ENCODE measurements around the gene C4orf54.
A peak's percentile ranks its signal among the peaks of the same experiment; 100 is the strongest.

Gene C4orf54

DNA sequence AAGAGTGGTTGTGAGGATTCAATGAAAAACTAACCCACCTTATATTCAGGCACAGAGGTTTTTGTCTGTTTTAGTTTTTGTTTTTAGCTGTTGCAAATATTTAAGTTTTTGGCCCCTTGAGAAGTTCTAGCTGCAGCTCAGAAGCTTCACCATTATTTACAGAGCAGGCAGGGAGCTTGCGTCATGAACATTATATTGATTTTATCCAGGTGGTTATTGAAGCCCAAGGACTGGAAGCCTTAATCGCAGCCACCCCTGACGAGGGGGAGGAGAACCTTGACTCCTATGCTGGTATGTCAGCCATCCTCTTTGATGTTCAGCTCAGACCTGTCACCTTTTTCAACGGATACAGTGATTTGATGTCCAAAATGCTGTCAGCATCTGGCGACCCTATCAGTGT is 44.9 kb downstream of the C4orf54 start:
- no peak overlapping the region for H3K4me3 ChIP-seq (ENCODE audit: low read depth, low read length)
- TF ChIP-seq, protein P1, sequence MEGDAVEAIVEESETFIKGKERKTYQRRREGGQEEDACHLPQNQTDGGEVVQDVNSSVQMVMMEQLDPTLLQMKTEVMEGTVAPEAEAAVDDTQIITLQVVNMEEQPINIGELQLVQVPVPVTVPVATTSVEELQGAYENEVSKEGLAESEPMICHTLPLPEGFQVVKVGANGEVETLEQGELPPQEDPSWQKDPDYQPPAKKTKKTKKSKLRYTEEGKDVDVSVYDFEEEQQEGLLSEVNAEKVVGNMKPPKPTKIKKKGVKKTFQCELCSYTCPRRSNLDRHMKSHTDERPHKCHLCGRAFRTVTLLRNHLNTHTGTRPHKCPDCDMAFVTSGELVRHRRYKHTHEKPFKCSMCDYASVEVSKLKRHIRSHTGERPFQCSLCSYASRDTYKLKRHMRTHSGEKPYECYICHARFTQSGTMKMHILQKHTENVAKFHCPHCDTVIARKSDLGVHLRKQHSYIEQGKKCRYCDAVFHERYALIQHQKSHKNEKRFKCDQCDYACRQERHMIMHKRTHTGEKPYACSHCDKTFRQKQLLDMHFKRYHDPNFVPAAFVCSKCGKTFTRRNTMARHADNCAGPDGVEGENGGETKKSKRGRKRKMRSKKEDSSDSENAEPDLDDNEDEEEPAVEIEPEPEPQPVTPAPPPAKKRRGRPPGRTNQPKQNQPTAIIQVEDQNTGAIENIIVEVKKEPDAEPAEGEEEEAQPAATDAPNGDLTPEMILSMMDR (IDR thresholded peaks at IDR 0.05; ENCODE audit: low read depth, low read length, missing control alignments) = no peak
- in situ Hi-C loops (cut with HindIII; ENCODE audit: low sequenced_read_pairs) = no loop called here
- no peak for DNase-seq (ENCODE audit: low read depth)

DNA sequence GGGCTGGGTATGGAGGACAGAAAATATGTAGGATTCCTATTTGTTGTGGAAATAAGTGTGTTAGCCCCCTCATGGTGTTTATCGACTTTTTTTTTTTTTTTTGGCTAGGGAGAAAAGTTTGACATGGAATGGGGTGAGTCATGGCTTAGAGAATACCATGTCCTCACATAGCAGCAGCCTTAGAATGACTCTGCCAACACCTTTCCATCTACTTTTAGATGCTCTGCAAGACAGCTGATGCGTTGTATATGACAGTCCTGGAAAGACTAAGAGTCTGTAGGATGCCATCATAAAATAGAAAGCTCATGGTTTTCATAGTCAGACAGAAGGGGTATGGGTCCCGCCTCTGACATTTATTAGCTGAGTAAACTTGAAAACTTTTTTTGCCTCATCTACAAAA is 45.3 kb downstream of the C4orf54 start:
- TF ChIP-seq, protein P1 (IDR thresholded peaks at IDR 0.05; ENCODE audit: low read depth, low read length, missing control alignments) = no peak
- DNase-seq (ENCODE audit: low read depth) = no peak
- no peak overlapping the region for H3K4me3 ChIP-seq (ENCODE audit: low read depth, low read length)
- in situ Hi-C loops (cut with HindIII; ENCODE audit: low sequenced_read_pairs) = no loop called here

DNA sequence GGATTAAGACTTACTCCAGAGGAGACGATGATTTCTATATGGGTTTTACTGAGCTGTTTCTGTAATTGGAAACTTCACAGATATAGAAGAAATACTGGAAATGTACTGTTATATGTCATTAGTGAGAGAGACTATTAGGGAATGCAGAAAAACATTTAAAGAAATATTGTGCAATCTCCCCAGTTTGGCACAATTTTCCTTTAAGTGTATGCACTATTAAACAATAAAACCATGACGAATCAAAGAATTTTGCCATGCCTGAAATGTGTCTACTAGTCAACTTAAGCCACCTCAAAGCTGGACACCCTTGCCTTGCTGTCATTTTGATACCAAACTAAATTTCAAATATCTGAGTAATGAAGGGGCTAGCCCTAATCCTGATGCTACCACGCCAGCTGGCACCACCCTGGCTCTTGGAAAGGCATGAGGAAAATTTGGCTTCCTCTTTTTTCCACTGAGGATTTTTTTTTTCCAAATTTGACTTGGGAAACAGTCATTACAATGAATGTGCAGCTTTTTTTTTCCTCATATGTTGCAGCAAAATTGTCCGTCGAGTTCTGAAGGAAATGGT is 46.9 kb downstream of the C4orf54 start:
- H3K4me3 ChIP-seq (ENCODE audit: low read depth, low read length) = no peak overlapping the region
- DNase-seq (ENCODE audit: low read depth) = peak; percentile 77
- in situ Hi-C loops (cut with HindIII; ENCODE audit: low sequenced_read_pairs) = no loop called here
- TF ChIP-seq, protein P1 (IDR thresholded peaks at IDR 0.05; ENCODE audit: low read depth, low read length, missing control alignments) = no peak

DNA sequence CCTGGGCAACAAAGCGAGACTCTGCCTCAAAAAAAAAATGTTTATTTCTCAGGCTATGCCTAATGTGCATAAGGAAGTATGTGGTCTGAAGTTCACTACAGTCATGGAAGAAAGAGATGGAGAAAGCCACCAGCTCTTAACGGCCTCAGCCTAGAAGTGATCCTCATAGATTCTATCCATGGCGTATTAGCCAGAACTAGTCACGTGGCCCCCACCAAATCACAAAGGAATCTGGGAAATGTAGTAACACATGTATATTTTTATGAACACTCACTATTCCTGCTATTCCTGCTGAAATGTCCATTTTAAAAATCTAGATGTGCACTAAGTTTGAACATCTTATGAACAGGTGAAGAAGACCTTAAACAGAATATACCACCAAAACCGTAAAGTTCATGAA is 49.2 kb downstream of the C4orf54 start:
- H3K4me3 ChIP-seq (ENCODE audit: low read depth, low read length) = no peak overlapping the region
- no peak for DNase-seq (ENCODE audit: low read depth)
- TF ChIP-seq, protein P1 (IDR thresholded peaks at IDR 0.05; ENCODE audit: low read depth, low read length, missing control alignments) = no peak
- in situ Hi-C loops (cut with HindIII; ENCODE audit: low sequenced_read_pairs) = no loop called here

All from astrocyte of the cerebellum (primary cell).